Measurements from ENCODE around the gene CDC42BPA.

DNA sequence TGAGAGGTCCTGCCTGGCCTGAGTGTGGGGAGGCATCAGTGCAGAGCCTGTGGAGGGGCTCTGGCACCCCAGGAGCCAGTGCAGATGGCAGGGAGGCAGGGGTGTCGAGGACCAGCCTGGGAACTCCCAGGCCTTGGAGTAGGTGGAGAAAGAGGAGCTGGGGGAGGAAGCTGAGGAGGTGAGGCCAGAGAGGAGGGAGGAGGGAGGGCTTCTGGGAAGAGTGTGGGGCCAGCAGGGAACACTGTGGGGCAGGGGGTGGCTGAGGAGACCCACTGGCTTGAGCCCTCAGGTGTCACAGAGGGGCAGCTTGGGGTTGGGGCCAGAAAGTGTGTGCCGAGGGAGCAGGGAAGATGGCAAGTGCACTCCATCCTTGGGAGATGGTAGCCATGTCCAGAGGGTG lies 374.4 kb downstream of the CDC42BPA start:
- TF ChIP-seq FOS (IDR thresholded peaks at IDR 0.05; ENCODE audit: extremely low read depth, insufficient read length) (no peak), POLR2AphosphoS2 (IDR thresholded peaks at IDR 0.05; ENCODE audit: low read length) (no peak)
